GM20000 (cell line): ENCODE results near the gene SYT17.

Experiments
- DNase-seq: peaks from one replicate; pipeline ENCODE4 v3.0.0; 2012; ENCODE audit warnings: low spot score
- TF ChIP-seq, protein P1 (sequence below): IDR thresholded peaks from 2 replicates; pipeline ENCODE4 v1.5.1; 2012; ENCODE audit warnings: mild to moderate bottlenecking, control low read depth; ENCODE audit errors: extremely low read depth, missing control alignments

Gene SYT17

DNA sequence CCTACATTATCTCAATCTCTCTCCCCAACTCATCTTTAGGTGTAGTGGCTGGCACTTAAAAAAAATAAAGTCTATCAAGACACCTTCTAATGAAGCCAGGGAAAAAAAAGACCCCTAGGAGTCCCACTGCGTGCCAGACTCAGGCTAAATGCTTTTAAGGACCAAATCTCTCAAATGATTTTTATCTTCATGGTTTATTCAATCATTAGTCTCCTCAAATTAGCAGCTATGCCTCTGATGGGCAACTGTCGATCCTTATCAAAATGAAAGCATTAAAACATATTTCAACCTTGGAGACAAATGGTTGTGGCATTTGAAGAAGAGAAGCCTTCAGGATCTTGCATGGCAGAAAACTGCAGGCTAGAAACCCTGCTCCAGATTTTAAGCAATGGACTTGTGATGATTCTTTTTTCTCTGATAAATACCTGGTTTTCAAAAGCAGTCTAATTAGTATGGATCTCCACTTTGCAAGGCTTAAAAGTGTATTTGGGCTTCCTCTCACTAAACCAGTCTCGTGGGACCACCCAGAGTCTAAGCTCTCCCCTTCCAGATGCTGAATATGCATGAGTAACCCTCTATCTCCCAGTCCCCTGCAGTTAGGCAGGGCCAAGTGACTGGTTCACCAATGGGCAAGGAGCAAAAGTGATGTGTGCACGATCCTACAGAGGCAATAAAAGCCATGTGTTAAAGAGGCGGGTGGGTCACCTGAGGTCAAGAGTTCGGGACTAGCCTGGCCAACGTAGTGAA is 39.4 kb upstream of the SYT17 start:
- no peak for DNase-seq
- TF ChIP-seq, protein P1, sequence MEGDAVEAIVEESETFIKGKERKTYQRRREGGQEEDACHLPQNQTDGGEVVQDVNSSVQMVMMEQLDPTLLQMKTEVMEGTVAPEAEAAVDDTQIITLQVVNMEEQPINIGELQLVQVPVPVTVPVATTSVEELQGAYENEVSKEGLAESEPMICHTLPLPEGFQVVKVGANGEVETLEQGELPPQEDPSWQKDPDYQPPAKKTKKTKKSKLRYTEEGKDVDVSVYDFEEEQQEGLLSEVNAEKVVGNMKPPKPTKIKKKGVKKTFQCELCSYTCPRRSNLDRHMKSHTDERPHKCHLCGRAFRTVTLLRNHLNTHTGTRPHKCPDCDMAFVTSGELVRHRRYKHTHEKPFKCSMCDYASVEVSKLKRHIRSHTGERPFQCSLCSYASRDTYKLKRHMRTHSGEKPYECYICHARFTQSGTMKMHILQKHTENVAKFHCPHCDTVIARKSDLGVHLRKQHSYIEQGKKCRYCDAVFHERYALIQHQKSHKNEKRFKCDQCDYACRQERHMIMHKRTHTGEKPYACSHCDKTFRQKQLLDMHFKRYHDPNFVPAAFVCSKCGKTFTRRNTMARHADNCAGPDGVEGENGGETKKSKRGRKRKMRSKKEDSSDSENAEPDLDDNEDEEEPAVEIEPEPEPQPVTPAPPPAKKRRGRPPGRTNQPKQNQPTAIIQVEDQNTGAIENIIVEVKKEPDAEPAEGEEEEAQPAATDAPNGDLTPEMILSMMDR = no peak

DNA sequence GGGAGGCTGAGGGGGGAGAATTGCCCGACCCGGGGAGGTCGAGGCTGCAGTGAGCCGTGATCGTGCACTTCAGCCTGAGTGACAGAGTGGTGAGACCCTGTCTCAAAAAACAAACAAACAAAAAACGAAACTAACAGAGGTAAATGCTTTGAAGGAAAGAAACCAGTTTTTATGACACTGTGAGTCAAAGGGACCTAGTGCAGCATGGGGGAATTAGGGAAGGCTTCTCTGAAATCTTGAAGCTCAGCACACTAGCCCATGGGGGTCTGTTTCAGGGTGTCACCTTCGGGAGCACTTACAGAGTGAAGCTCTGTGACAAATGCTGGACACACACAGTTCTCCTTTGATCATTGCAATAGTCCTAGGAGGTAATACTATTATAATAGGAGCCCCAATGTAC is 37.7 kb upstream of the SYT17 start:
- DNase-seq = no peak
- TF ChIP-seq, protein P1 = no peak

DNA sequence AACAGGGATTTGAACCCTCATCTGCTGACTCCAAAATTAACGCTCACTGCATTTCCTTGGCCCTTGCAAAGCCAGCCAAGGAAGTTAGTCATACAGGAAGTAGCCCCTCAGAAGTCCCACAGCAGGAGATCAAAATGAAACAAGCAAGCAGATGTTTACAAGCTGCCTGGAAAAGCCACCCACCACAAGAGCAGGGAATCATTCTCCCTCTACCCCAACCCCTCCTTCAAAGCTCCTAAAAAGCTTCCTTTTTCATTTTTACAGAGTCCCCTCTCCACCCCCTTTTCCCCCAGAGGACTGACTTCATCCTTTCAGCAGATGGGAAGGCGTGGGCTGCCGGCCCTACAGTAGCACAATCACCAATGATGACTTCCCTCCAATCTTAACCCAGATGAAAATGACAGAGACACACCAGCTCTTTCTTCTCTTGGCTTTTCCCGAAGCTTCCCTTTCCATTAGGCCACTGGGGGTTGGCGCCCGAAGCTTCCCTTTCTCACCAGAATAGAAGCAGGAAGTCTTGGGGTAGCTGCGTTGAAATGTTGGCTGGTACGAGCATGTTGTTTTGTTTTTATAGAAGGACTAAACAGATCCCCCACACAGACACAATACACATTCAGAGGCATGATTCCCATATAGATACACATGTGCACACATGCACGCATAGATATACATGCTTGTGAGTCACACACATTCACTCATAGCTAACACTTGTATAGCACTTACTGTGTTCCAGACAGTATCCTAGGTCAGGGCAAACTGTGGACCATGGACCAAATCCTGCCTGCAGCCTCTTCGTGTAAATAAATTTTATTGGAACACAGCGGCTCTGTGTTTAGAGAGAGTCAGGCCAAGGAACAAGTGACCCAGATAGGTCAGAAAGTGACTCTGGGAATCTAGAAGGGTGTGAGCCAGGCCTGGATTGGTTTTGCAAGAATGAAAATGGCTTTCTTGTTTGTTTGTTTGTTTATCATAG is 36.9 kb upstream of the SYT17 start:
- no peak for DNase-seq
- TF ChIP-seq, protein P1 = no peak

DNA sequence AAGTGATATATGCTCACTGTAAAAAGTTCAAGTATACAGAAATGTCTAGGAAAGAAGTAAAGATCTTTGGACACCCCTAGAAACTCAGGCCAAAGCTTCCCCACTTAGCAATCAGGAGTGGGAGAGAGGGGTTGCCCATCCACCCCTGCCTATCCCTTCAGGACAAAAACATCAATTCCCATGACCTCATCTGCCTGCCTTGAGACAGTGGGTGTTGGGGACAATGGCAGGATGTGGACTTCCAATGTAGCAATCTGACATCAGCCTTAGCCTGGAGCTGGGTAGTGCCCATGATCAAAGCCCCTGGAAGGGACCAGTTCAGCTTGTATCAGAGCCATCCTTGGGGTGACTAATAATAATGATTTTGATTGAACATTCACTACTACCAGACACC is 36.2 kb upstream of the SYT17 start:
- TF ChIP-seq, protein P1 = no peak
- no peak for DNase-seq

DNA sequence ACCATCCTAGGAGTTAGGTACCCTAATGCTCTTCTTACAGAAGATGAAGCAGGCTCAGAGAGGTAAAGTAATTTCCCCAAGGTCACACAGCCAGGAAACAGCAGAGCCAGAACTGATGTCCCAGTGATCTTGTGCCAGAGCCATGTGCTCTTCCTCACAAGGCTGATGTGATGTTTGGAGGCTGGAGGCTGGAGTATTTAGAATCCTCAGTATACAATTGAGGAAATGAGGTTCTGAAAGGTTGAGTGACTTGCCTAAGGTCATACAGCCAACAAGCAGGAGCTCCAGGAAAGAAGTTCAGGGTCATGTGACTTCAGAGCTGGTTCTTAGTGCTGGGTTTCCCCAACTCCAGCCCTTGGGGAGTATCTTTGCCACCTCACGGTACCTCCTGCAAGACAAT is 35.8 kb upstream of the SYT17 start:
- DNase-seq = no peak
- TF ChIP-seq, protein P1 = no peak

DNA sequence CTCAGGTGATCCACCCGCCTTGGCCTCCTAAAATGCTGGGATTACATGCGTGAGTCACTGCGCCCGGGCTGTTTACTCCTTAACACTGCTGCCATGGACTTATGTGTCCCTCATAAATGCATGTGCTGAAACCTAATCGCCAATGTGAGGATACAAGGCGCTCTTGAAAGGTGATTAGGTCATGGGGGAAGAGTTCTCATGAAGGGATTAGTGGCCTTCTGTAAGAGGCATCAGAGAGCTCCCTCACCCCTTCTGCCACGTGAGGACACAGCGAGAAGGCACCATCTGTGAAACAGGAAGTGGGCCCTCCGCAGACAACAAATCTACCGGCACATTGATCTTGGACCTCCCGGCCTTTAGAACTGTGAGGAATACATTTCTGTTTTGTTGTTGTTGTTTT is 35.1 kb upstream of the SYT17 start:
- TF ChIP-seq, protein P1 = no peak
- DNase-seq = no peak

DNA sequence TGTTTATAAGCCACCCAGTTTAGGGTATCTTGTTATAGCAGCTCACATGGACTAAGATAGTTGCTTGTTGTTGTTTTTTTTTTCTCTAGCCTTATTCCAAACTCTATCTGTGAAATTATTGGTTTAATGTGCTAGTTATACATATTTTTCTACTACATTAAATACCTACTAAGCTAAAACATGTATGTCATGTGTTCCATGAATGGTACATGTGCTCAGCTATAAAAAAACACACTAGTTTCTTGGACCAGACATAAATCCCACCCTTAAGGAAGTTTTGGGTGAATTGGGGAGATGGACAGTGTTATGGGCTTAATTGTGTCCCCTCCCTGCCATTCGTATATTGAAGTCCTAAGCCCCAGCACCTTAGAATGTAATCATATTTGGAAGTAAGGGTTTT is 34.4 kb upstream of the SYT17 start:
- no peak for DNase-seq
- TF ChIP-seq, protein P1 = no peak
